ENCODE results near the gene SMC6. TPM values are rescaled to one million over a fixed set of nuclear protein-coding genes. Genes with fewer than 3 reads are reported as not detected.

Gene SMC6
- polyA plus RNA-seq, 1 donor = 40.3 TPM

DNA sequence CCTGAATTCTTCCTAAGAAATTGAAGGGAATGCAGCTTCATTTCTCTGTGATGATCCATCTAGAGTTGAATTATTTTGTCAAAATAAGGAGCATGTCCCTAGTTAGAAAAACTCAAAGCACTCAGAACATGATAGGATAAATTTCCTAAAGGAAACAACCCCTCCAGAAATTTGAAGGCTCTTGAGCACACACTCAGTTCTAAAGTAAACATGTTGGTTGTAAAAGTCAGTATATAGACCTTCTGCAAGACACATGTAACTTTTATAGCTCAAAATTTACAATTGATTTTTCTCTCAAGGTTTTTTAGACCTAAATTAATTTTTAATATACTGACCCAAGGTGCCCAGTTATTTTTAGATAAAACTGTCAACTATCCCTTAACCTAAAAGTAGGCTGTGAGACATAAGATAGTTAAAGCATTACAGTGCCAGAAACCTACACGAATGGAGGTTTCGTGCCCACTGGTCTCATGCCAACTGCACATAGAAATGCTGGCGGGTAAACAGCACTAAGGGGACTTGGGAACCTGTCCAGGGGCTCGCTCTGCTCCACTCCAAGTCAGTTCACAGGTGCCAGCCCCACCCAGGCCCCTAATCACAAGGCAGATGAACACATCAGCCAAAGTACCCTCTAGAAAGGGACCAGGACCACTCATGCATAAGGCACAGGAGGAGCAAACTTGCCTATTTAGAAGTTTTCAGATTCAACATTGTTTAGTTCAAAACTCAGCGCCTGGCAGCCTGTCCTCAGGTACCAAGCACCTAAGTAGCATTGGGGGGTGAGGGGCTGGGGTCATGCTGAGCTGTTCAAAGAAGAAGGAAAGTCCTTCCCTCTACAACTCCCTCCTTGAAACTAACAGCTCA lies 106.5 kb downstream of the SMC6 start:
- DNase-seq = no peak

GRCh38 chr2:17646081-17646554 lies 107.5 kb downstream of the SMC6 start:
- DNase-seq = peak; percentile 35

- DNase-seq = no peak
Observed at GRCh38 chr2:17644997-17645720, 108.5 kb downstream of the SMC6 start.

DNA sequence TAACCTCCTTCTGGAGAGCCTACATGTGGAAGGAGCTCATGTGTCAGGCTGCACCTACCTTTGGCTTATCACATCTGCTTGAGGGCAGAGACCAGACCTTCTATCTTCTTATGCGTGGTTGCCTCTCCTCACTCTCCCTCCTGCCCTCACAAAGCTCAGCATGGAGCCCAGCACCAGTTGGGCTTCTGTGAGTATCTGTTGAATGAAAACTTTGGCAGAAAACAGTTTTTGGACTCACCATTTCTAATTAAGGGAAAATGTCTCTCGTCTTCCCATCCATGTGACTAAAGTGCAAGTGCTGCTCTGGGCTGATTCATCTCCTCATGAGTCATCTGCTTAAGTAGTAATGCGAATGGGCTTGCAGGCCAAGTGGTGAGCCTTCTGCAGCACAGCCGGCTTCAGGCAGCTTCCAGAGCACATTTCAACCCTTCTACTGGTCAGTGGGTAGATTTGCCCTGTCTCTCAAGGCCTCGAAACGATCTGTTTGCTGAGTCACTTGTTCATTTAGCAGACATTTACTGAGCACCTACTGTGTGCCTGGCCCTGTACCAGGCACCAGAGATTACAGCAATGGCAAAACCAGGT lies 110.5 kb downstream of the SMC6 start:
- no peak for DNase-seq

- no peak for DNase-seq
Observed at GRCh38 chr2:17640406-17640805, 113.2 kb downstream of the SMC6 start.

DNA sequence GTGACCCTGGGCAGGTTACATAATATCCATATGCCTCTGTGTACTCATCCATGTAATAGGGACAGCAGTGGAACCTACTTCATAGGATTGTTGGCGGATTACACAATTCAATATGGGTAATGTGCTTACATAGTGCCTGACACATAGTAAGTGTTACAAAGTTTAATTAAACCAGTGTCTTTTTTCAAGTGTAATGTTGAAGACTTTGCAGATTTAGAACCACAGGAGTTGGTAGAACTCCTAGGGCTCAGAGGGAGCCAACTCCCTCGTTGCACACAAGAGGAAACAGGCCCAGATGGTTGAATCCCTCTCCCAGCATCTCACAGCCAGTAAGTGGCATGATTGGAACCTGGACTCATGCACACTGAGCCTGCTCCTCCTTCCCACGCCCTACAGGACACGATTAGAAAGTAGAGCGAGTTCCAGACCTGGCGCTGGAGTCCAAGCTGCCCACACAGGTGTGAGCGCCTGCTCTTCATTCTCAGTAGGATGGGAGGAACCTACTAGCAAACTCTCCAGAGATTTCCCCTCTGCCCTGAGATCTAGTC lies 115.3 kb downstream of the SMC6 start:
- no peak for DNase-seq

GRCh38 chr2:17637131-17637906 lies 116.3 kb downstream of the SMC6 start:
- DNase-seq = no peak

DNA sequence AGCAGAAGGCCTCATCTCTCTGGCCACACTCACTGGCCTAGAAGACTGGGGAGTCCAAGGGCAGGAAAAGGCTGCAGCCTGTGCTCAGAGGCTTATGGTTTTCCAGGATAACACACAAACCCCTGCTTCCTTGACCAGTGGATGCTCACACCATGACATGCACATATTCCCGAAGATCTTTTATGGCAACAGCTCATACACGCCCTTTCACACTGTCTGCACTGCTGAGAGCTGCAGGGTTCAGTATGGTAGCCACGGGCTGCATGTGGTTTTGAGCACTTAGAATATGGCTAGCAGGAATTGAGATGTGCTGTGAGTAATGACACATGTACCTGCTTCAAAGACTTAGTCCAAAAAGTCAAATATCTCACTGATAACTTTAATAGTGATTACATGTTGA lies 117.4 kb downstream of the SMC6 start:
- DNase-seq = no peak

DNA sequence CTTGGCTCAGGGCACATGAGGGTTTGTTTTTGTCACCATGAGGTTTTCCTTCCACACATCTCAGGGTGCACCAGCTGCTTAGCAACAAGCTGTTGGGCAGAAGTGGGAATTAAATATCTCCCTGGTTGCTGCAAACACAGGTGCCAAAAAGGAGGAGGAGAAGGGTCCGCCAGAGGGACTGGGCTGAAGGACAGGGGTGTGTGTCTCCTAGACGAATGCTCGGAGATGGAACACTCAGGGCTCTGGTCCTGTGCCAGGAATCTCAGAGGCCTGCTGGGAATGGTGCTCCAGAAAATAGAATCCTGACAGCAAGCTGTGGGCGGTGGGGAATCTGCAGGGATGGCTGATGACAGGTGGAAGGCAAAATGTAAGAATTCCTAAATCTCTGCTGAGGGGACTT lies 118.6 kb downstream of the SMC6 start:
- peak; percentile 8 for DNase-seq

- no peak for DNase-seq
Observed at GRCh38 chr2:17630089-17630488, 123.5 kb downstream of the SMC6 start.

DNA sequence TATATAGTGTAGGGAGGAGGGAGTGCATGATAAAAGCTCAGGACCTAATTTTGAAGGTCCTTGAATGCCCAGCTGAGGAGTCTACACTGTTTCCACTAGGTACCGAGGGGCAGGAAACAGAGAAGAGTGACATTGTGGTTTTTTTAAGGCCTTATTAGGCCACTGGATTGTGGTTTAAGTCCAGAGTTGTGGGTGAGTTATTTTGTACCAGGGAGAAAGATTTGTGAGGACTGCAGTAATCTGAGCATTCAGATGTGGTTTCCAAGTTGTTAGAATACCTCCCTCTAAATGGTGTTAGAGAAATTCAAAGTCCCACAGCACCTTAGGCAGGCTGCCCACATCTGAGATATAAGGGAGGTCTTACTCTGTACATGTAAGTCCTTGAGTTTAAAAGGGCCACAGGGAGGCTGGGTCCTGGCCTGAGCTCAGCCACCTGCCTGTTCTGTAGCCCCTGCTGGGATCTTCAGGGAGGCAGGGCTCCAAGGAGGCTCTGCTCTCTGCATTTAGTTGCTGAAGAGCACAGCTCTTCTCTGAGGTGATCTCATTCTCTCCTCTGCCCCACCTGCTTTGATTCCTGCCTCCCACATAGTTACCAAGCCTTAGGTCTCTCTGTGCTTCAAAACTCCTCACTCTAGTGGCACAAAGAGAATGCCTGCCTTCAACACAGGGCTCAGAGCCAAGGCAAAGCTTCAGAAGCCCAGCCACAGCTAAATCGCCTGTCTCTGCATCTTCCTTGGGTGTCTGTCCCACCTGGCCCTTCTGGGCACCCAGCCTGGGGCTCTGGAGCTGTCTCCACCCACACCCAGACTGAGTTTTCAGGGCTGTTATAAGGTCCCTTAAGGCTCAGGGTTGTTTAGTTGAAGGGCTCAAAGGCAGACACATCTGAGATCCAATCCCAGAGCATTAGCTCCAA lies 125.0 kb downstream of the SMC6 start:
- DNase-seq = no peak

DNA sequence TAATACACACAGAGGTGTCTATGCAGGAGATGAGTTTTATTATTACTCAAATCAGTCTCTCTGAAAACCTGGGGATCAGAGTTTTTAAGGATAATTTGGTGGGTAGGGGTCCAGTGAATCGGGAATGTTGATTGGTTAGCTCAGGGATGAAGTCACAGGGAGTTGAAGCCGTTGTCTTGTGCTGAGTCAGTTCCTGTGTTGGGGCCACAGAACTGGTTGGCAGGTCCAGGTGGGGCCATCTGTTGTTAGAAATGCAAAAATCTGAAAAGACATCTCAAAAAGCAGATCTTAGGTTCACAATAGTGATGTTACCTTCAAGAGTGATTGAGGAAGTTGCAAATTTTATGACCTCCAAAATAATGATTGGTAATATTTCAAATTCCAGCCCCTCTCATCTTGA lies 126.2 kb downstream of the SMC6 start:
- DNase-seq = no peak

- no peak for DNase-seq
Observed at GRCh38 chr2:17626986-17627385, 126.6 kb downstream of the SMC6 start.

DNA sequence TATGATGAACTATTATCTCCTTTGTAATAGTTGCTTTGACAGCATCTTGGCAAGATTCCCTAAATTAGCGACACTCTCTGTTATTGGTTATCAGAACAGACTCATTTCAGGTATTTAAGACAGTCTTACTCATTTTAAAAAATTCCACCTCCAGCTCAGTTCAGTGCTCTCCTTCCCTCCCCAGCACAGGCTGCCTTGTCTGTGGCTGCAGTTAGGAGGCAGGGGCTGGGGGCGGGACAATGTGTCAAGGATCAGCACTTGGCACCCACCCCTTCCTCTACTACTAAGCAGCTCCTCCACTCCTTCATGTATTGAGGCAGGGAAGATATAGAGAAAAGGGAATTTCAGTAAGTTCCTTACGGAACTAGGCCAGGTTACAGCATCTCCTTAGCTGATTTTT lies 128.2 kb downstream of the SMC6 start:
- DNase-seq = no peak

GRCh38 chr2:17621781-17622180 lies 131.8 kb downstream of the SMC6 start:
- no peak for DNase-seq

DNA sequence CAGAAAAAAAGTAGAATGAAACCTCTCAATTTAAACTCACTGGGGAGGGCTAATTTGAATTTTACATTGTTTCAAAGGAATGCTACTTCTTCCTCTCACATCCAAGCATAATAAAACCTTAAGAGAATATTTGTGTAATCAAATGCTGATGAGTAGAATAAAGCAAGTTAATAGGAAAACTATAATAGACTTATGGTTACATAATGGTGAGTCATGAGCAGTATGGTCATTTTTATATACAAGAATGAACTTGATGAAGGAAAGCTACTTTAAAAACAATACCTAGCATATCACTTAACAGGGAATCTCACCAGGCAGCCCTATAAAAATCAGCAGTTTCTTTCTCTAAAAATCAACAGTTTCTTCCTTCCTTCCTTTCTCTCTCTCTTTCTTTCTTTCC lies 132.8 kb downstream of the SMC6 start:
- no peak for DNase-seq

DNA sequence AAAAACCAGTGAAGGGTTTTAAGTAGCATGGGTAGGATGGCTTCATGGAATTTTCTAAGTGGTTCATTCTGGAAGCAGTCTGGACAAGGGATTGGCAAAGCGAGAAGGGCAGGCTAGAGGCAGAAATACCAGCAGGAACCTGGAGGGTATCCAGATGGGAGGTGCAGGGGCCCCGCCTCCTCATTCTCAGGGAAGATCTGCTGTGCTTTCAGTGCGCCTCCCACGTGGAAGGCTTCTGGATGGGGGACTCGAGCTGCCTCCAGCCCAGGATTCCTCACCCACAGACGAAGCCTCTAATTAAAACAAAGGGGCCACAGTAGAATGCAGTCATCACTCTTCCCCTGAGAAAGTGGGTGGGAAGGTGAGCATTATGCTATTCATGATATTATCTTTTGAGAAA lies 133.3 kb downstream of the SMC6 start:
- DNase-seq = no peak

GRCh38 chr2:17617955-17618354 lies 135.7 kb downstream of the SMC6 start:
- no peak for DNase-seq

DNA sequence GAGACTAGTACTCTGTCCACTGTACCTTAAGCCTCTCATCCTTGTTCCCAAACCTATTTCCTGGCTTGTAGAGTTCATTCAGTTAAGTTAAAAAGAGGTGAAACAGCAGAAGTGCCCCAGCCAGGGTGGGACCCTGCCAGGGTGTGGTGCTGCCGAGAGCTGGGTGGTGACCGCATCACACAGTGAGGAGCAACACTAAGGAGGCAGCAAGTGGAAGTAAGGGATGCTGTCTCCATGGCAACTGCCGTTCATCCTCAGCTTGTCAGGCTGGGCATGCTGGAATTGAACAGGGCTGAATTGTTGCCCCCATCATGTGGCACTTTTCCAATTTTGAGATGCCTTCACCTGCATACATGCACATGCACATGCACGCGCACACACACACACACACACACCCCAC lies 136.1 kb downstream of the SMC6 start:
- DNase-seq = no peak

DNA sequence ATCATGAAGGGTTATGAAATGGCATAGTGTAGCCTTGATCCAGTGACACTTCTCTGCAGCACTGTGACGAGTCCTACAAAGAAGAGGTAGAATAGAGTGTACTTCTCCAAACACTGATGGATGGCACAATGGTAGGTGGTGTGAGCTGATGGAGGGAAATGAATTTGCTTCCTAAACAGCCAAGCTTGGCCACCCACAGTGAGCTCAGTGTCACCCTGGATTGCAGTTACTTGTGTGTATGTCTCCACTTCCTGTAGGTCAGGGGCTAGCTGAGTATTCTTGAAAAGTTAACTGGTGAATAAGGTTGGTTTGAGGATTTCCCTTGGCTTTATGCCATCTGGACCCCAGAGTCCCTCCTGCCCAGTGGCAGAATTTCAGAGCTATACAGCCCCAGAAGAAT lies 137.2 kb downstream of the SMC6 start:
- no peak for DNase-seq

- no peak for DNase-seq
Observed at GRCh38 chr2:17615728-17616351, 137.8 kb downstream of the SMC6 start.
